Fibroblast of pulmonary artery (primary cell): ENCODE results near the gene UGT1A8.

Experiments used
- DNase-seq: peaks from one replicate; pipeline ENCODE4 v3.0.0-alpha.2; 2010; ENCODE audit warnings: low read depth
- H3K4me3 ChIP-seq: replicated peaks from 2 replicates; pipeline ENCODE4 v1.5.1; 2011; ENCODE audit warnings: low read depth, mild to moderate bottlenecking, control low read depth, low read length, moderate library complexity
- CTCF ChIP-seq: IDR thresholded peaks from 2 replicates; pipeline ENCODE4 v1.5.1; 2011; ENCODE audit warnings: mild to moderate bottlenecking, control low read depth, low read length, inconsistent platforms; ENCODE audit errors: missing control alignments

The UGT1A8 gene

DNA sequence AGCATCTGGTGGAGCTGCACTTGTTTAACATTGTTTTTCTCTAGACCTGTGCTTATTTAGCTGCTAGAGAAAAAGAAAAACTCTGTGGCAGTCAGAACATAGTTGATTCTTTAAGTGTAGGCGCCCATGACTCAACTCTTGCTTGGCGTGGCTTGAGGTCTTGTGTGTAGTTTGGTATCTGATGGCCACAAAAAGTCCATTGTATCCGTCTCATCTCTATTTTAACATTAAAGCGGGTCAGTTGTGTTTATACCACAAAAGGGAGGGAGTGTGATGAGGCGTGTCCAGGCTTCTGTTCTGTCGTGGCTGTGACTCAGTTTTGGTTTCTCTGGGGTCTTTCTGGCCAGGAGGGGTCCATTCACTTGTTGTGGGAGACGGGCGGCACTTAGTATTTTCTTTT, 24.2 kb upstream of the UGT1A8 start:
- no peak overlapping the region for H3K4me3 ChIP-seq
- DNase-seq = no peak
- TF ChIP-seq CTCF = no peak

GRCh38 chr2:233597522-233597921, 19.9 kb upstream of the UGT1A8 start:
- no peak for DNase-seq
- H3K4me3 ChIP-seq = no peak overlapping the region
- no peak for TF ChIP-seq CTCF

GRCh38 chr2:233598952-233599351, 18.5 kb upstream of the UGT1A8 start:
- TF ChIP-seq CTCF = no peak
- no peak overlapping the region for H3K4me3 ChIP-seq
- no peak for DNase-seq

- no peak for TF ChIP-seq CTCF
- DNase-seq = no peak
- H3K4me3 ChIP-seq = no peak overlapping the region
Measured at GRCh38 chr2:233600386-233600785, 17.0 kb upstream of the UGT1A8 start.

- no peak for DNase-seq
- H3K4me3 ChIP-seq = no peak overlapping the region
- TF ChIP-seq CTCF = no peak
Measured at GRCh38 chr2:233602076-233602475, 15.4 kb upstream of the UGT1A8 start.

DNA sequence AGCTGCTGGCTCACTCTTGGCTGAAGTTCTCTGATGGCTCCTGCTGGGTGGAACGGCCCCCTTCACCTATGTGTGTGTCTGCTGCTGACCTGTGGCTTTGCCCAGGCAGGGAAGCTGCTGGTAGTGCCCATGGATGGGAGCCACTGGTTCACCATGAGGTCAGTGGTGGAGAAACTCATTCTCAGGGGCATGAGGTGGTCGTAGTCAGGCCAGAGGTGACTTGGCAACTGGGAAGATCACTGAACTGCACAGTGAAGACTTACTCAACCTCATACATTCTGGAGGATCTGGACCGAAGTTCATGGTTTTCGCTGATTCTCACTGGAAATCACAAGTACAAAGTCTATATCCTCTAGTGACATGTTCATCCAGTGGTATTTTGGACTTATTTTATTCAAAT, 13.9 kb upstream of the UGT1A8 start:
- TF ChIP-seq CTCF = no peak
- H3K4me3 ChIP-seq = no peak overlapping the region
- no peak for DNase-seq

DNA sequence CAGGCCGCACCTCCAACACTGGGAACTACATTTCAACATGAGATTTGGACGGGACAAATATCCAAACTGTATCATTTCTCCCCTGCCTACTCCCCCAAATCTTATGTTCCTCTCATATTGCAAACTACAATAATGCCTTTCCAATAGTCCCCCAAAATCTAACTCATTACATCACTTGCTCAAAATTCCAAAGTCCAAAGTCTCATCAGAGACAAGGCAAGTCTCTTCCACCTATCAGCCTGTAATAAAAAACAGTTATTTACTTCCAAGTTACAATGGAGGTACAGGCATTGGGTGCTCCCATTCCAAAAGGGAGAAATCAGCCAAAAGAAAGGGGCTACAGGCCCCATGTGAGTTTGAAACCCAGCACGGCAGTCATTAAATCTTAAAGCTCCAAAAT, 12.6 kb upstream of the UGT1A8 start:
- TF ChIP-seq CTCF = no peak
- no peak for DNase-seq
- H3K4me3 ChIP-seq = no peak overlapping the region
